RWPE1 (cell line): ENCODE measurements around the gene HOXD10.

Source experiments
- CTCF ChIA-PET: fragments of 350-600 bp; sonication (Branson Sonifier 250); formaldehyde crosslinking; extraction: SDS; loops from one replicate; lab custom pipeline; 2021; lab: Yijun Ruan, JAX
- POLR2A ChIA-PET: fragments of 400-600 bp; formaldehyde crosslinking; extraction: SDS; loops from one replicate; lab custom pipeline; 2020; ENCODE audit warnings: antibody characterized with exemption; ENCODE audit not compliant: low non-redundant PET; lab: Yijun Ruan, JAX
- DNase-seq: peaks from one replicate; pipeline ENCODE4 v3.0.0; 2012; ENCODE audit warnings: low spot score
- H3K27ac ChIP-seq: fragments of 450-650 bp; 2 replicates; pipeline ENCODE4 v1.5.1; 2017
- TF ChIP-seq, protein P1 (sequence below): fragments of 450-650 bp; conservative IDR thresholded peaks from 2 replicates; pipeline ENCODE4 v1.5.1; 2017; ENCODE audit warnings: low read depth, mild to moderate bottlenecking

HOXD10 gene

DNA sequence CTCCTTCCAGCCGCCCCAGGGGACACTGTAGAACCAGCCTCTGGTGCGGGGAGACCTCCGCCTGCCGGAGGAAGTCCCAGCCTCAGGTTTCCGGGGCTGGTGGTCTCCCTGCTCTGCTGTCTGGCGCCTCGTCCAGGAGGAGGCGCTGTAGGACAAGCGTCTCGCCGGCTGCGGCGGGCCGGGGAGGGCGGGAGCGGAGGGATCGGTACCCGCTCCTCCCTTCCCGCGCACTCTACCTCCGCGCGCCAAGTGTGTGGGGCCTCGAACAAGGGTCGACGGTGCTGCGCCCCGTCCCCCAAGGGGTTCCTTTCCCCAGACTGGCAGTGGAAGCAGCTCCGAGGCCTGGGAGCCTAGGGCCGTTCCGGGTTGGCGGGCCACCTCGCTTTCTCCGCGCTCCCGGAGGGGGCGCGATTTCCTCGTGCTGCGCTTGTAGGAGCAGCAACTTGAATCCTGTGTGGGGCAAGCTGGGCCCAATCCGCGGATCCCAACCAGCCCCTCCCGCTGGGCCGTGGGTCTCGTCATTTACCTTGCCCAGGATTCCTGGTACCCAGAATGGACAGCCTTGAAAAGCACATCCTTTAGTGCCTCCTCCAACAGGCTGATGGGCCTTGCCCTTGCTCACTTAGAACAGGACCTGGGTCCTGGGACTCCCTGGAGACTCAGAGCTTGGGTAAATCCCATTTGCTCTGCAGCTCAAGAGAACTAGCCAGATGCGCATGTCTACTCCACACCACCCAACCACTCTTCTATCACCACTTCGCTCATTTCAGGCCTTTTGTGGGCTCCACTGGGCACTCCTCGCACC lies 24.1 kb downstream of the HOXD10 start:
- peak; percentile 83 for DNase-seq
- H3K27ac ChIP-seq, result peak overlapping the region; percentile 53

DNA sequence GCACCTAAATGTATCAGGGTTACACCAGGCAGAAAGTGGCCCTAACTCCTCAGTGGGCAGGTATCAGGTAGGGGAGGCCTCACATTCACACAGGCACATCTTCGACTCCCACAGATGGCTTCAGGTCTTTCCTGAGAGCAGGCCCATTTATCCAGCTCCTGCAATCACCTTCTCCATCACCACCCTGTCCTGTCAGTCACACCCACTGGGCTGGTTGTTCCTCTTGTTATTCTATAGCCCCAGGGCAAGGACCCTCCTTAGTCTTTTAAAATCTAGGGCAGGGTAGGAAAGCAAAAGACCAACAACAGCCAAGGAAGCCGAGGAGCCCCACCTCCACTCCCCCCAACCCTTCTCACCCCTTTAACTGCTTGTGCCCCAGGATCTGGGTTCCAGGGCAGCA lies 25.7 kb downstream of the HOXD10 start:
- TF ChIP-seq, protein P1, sequence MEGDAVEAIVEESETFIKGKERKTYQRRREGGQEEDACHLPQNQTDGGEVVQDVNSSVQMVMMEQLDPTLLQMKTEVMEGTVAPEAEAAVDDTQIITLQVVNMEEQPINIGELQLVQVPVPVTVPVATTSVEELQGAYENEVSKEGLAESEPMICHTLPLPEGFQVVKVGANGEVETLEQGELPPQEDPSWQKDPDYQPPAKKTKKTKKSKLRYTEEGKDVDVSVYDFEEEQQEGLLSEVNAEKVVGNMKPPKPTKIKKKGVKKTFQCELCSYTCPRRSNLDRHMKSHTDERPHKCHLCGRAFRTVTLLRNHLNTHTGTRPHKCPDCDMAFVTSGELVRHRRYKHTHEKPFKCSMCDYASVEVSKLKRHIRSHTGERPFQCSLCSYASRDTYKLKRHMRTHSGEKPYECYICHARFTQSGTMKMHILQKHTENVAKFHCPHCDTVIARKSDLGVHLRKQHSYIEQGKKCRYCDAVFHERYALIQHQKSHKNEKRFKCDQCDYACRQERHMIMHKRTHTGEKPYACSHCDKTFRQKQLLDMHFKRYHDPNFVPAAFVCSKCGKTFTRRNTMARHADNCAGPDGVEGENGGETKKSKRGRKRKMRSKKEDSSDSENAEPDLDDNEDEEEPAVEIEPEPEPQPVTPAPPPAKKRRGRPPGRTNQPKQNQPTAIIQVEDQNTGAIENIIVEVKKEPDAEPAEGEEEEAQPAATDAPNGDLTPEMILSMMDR, result no peak
- no peak overlapping the region for H3K27ac ChIP-seq
- ChIA-PET CTCF (interaction anchor here (2.9 to 3.0 kb wide), 2 partner anchors 412 to 496 kb away, joined by 20 to 34 read pairs; no protein-coding TSS in a partner anchor), POLR2A (no interaction called here)
- no peak for DNase-seq

More for the DNA sequence above, 24.1 kb downstream of the HOXD10 start:
- ChIA-PET POLR2A (interaction anchor here (1.3 kb wide), 2 partner anchors 28 to 303 kb away, joined by 3 read pairs; no protein-coding TSS in a partner anchor), CTCF (interaction anchor here (0.6 to 3.0 kb wide), 52 partner anchors 10 to 517 kb away, joined by 3 to 38 read pairs (median 4); no protein-coding TSS in a partner anchor)
- TF ChIP-seq, protein P1, result peak; percentile 95

DNA sequence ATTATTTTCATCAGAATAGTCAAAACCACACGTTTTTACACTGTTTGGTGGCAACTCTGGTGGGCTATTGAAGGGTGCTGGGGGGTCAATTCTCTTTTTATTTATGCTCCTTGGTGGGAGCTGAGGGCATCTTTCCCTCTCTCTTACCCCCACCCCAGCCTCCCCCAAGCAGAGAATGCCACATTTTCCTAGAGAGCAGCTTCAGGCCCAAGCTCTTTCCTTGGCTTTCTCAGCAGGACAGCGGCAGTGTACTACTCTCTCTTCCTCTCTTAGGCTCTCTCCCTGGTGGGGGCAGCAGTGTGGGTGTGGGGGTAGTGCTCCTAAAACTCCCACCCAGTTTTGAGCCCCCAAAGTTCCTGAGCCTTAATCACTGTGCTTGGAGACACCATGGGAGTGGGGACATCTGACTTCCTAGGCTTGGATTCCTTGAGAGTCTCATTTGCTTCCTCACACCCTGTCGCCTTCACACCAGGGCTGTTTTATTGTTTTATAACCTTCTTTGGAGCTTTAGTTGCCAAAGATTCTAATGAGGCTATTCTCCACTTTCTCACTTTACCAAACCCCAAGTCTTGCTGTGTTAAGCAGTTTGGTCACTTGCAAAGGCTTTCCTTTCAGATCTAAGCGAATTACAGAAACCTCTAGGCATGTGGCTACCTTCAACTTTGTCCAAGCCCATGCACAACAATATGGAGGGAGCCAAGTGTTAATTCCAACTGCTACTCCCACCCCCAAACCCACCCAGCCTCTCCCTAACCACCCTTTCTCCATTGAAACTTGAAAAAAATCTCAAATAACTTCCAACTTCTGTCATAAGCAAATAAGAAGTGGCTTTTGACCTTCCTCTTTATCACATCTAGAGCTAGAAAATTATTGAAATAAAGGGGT lies 28.7 kb downstream of the HOXD10 start:
- TF ChIP-seq, protein P1, result no peak
- DNase-seq, result no peak
- CTCF ChIA-PET, result interaction anchor here (0.6 to 1.3 kb wide), 3 partner anchors 309 to 691 kb away, joined by 3 read pairs; no protein-coding TSS in a partner anchor
- POLR2A ChIA-PET, result no interaction called here
- no peak overlapping the region for H3K27ac ChIP-seq

DNA sequence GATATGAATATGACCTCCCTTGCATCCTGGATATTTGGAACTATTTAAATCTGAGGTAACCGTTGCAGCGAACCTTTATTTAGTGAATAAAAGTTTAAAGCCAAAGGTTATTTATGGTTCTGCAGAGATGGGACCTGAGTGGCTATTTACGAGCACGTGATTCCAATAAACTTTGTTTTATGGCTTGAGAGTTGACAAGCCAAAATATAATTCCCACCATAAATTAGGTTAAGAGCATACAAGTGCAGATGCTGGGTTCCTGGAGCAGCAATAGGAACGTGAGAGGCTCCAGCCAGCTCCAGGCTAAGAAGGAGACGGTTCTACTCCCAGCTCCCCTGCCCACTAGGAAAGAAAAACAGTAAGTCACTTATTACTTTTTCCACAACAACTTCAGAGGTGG lies 29.5 kb downstream of the HOXD10 start:
- ChIA-PET CTCF (interaction anchor here (0.7 to 1.3 kb wide), 3 partner anchors 309 to 492 kb away, joined by 3 to 5 read pairs (median 3); no protein-coding TSS in a partner anchor), POLR2A (no interaction called here)
- no peak for DNase-seq
- TF ChIP-seq, protein P1, result no peak
- H3K27ac ChIP-seq, result no peak overlapping the region

DNA sequence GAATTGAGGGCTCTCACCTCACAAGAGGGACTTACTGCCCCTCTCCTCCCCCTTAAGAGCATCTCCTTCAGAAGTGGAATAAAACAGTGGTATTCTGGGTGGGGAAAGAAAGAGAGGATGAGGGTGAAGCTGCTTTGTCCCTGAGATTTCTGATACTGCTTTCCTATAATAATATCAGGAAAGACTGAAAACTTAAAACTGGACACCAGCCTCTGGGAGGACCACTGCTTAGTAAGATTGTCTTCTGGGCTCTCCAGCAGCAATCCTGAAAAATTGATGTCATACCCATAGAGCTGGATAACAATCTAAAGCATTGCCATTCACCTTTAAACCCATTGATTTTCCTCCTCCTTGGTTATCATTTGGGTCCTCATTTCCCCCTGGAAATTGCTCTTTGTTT lies 30.1 kb downstream of the HOXD10 start:
- ChIA-PET POLR2A (no interaction called here), CTCF (interaction anchor here (1.0 to 1.4 kb wide), 3 partner anchors 308 to 492 kb away, joined by 3 to 5 read pairs (median 3); no protein-coding TSS in a partner anchor)
- TF ChIP-seq, protein P1, result no peak
- no peak overlapping the region for H3K27ac ChIP-seq
- no peak for DNase-seq
